Right atrium auricular region (tissue), 2 donors: Measurements from ENCODE around the gene TSHR. TPM values are rescaled to one million over a fixed set of nuclear protein-coding genes. Genes with fewer than 3 reads are reported as not detected.
A peak's percentile ranks its signal among the peaks of the same experiment; 100 is the strongest.

ENCODE experiments used
- DNase-seq: peaks from one replicate; pipeline ENCODE4 v3.0.0-alpha.2; 2019; ENCODE audit warnings: low spot score
- H3K27ac ChIP-seq, 2 donors: fragments of 200-600 bp; sonication (generic); 1 replicate in 1 of 2; 2 replicates in 1 of 2; pipeline ENCODE4 v1.5.1; 2016 to 2019
- H3K27me3 ChIP-seq, 2 donors: fragments of 200-600 bp; sonication (generic); one replicate each; pipeline versions ENCODE4 v1.5.1 to v1.6.0; 2017 to 2019
- H3K36me3 ChIP-seq: fragments of 200-600 bp; sonication (generic); one replicate; pipeline ENCODE4 v1.5.1; 2016
- H3K4me1 ChIP-seq, 2 donors: fragments of 200-600 bp; sonication (generic); one replicate each; pipeline versions ENCODE4 v1.5.1 to v1.6.0; 2017 to 2019
- H3K4me3 ChIP-seq, 2 donors: fragments of 200-600 bp; sonication (generic); 1 replicate in 1 of 2; 2 replicates in 1 of 2; pipeline ENCODE4 v1.5.1; 2017 to 2019; ENCODE audit warnings: mild to moderate bottlenecking in 1 of 2, moderate library complexity in 1 of 2
- H3K9me3 ChIP-seq, 2 donors: fragments of 200-600 bp; sonication (generic); one replicate each; pipeline ENCODE4 v1.5.1; 2019
- CTCF ChIP-seq, 2 donors: fragments of 200-600 bp; sonication (generic); IDR thresholded peaks; one replicate each; pipeline ENCODE4 v1.5.1; 2019; ENCODE audit warnings: antibody characterized with exemption in 2 of 2
- total RNA-seq, 2 donors: library from RNA; depleted of rRNA; stranded (reverse); fragments of >200 nt; gene quantifications; one replicate each; pipeline ENCODE4 v1.1.0, GENCODE V29; 2016

TSHR gene
- total RNA-seq, 2 donors from 2014 or later, result not detected

GRCh38 chr14:80933282-80933681 lies 22.1 kb upstream of the TSHR start:
- H3K9me3 ChIP-seq, result no peaks in the 10 kb centered on the region
- no peak for TF ChIP-seq CTCF (IDR thresholded peaks at IDR 0.05)
- no peaks in the 10 kb centered on the region for H3K4me1 ChIP-seq
- H3K36me3 ChIP-seq, result no peaks in the 10 kb centered on the region
- DNase-seq, result no peak
- no peaks in the 10 kb centered on the region for H3K27me3 ChIP-seq
- H3K4me3 ChIP-seq, result no peak overlapping the region
- no peak overlapping the region for H3K27ac ChIP-seq

GRCh38 chr14:80933686-80934085 lies 21.7 kb upstream of the TSHR start:
- H3K4me3 ChIP-seq, result no peak overlapping the region
- H3K27me3 ChIP-seq, result no peaks in the 10 kb centered on the region
- H3K4me1 ChIP-seq, result no peaks in the 10 kb centered on the region
- TF ChIP-seq CTCF (IDR thresholded peaks at IDR 0.05), result no peak
- DNase-seq, result no peak
- no peak overlapping the region for H3K27ac ChIP-seq
- H3K36me3 ChIP-seq, result no peaks in the 10 kb centered on the region
- no peaks in the 10 kb centered on the region for H3K9me3 ChIP-seq

GRCh38 chr14:80940146-80940545 lies 15.3 kb upstream of the TSHR start:
- no peaks in the 10 kb centered on the region for H3K36me3 ChIP-seq
- no peak overlapping the region for H3K4me3 ChIP-seq
- no peak for DNase-seq
- no peaks in the 10 kb centered on the region for H3K9me3 ChIP-seq
- H3K27me3 ChIP-seq, result no peaks in the 10 kb centered on the region
- no peak overlapping the region for H3K27ac ChIP-seq
- H3K4me1 ChIP-seq, result peaks cover 0 to 15% of the 10 kb centered on the region in 2 donors
- no peak for TF ChIP-seq CTCF (IDR thresholded peaks at IDR 0.05)

GRCh38 chr14:80941241-80942185 lies 13.9 kb upstream of the TSHR start, which contains the start of gene CEP128:
TSS of gene CEP128 (minus strand) at chr14:80941738.
- TF ChIP-seq CTCF (IDR thresholded peaks at IDR 0.05), result no peak
- Histone ChIP-seq H3K27me3 (no peaks in the 10 kb centered on the region), H3K9me3 (no peaks in the 10 kb centered on the region), H3K27ac (peak within 1 kb of the TSS; percentile 67 to 72), H3K36me3 (no peaks in the 10 kb centered on the region), H3K4me3 (peak within 1 kb of the TSS; percentile 51 to 76), H3K4me1 (peaks cover 0 to 15% of the 10 kb centered on the region in 2 donors)
- peak; percentile 92 for DNase-seq

- peaks cover 0 to 15% of the 10 kb centered on the region in 2 donors for H3K4me1 ChIP-seq
- H3K27ac ChIP-seq, result peak overlapping the region; percentile 67 to 72
- no peaks in the 10 kb centered on the region for H3K27me3 ChIP-seq
- no peaks in the 10 kb centered on the region for H3K36me3 ChIP-seq
- H3K9me3 ChIP-seq, result no peaks in the 10 kb centered on the region
- peak overlapping the region; percentile 51 to 76 for H3K4me3 ChIP-seq
- TF ChIP-seq CTCF (IDR thresholded peaks at IDR 0.05), result no peak
- no peak for DNase-seq
These were observed 13.2 kb upstream of the TSHR start for GRCh38 chr14:80942191-80942600.
